ENCODE measurements around the gene KCNJ10.

DNA sequence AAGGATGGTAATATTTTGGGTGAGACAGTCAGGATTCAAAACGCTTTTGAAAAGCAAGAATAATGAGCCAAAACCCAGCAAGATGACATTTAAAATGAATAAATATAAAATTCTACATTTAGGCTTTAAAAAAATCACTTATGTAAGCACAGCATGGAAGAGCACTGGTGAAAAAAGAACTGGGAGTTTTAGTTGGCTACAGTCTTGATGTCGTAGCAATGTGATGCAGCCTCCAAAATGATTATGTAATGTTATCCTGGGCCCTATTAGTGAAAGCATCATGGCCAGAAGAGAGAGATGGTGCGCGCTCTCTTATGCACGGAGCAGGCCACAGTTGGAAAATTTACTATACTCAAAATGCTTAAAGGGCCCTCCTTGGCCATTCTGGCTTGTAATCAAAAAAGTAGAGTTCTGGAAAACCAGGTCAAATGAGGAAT, 16.5 kb upstream of the KCNJ10 start:
- TF ChIP-seq, protein P1, sequence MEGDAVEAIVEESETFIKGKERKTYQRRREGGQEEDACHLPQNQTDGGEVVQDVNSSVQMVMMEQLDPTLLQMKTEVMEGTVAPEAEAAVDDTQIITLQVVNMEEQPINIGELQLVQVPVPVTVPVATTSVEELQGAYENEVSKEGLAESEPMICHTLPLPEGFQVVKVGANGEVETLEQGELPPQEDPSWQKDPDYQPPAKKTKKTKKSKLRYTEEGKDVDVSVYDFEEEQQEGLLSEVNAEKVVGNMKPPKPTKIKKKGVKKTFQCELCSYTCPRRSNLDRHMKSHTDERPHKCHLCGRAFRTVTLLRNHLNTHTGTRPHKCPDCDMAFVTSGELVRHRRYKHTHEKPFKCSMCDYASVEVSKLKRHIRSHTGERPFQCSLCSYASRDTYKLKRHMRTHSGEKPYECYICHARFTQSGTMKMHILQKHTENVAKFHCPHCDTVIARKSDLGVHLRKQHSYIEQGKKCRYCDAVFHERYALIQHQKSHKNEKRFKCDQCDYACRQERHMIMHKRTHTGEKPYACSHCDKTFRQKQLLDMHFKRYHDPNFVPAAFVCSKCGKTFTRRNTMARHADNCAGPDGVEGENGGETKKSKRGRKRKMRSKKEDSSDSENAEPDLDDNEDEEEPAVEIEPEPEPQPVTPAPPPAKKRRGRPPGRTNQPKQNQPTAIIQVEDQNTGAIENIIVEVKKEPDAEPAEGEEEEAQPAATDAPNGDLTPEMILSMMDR (IDR thresholded peaks at IDR 0.05; ENCODE audit: extremely low read depth in 1 of 2, insufficient read depth in 1 of 2, low read depth in 1 of 2, low read length in 2 of 2): no peak
- TF ChIP-seq POLR2A (IDR thresholded peaks at IDR 0.05; ENCODE audit: low read depth, low read length) (no peak), FOS (IDR thresholded peaks at IDR 0.05; ENCODE audit: borderline replicate concordance, insufficient read depth, low read length) (no peak), MAX (IDR thresholded peaks at IDR 0.05; ENCODE audit: insufficient read depth, insufficient read length) (no peak), EZH2 (IDR thresholded peaks at IDR 0.05; ENCODE audit: borderline replicate concordance, low read depth, low read length, severe bottlenecking) (no peak), POLR2AphosphoS5 (IDR thresholded peaks at IDR 0.05; ENCODE audit: insufficient read depth, low read depth, low read length) (no peak), JUN (IDR thresholded peaks at IDR 0.05; ENCODE audit: borderline replicate concordance, insufficient read depth, insufficient read length, low read depth) (no peak), MYC (IDR thresholded peaks at IDR 0.05; ENCODE audit: low read depth, low read length) (no peak), GATA2 (IDR thresholded peaks at IDR 0.05; ENCODE audit: insufficient read depth, insufficient read length, low read depth, low read length) (no peak)

All from endothelial cell of umbilical vein (primary cell).